GM19240 (cell line): ENCODE results near the gene ALG1L2.
"Not testable (repeated sequence)": the region's sequence is repeated elsewhere in the genome, so short reads cannot be mapped to it uniquely, and the experiment has no call there.

ENCODE experiments used
- DNase-seq: peaks from one replicate; pipeline ENCODE4 v3.0.0; 2011; ENCODE audit warnings: low spot score; ENCODE audit not compliant: insufficient read length

ALG1L2 gene

GRCh38 chr3:130093741-130094391, 12.2 kb downstream of the ALG1L2 start:
- DNase-seq: no peak

GRCh38 chr3:130094491-130094941, 12.9 kb downstream of the ALG1L2 start:
- not testable (repeated sequence) for DNase-seq

GRCh38 chr3:130095858-130096257, 14.2 kb downstream of the ALG1L2 start:
- DNase-seq: not testable (repeated sequence)

GRCh38 chr3:130097096-130097495, 15.5 kb downstream of the ALG1L2 start:
- not testable (repeated sequence) for DNase-seq

GRCh38 chr3:130097690-130098638, 16.3 kb downstream of the ALG1L2 start:
- DNase-seq: not testable (repeated sequence)

GRCh38 chr3:130098639-130099385, 17.2 kb downstream of the ALG1L2 start:
- DNase-seq: not testable (repeated sequence)

- not testable (repeated sequence) for DNase-seq
Observed at GRCh38 chr3:130102545-130102944, 20.9 kb downstream of the ALG1L2 start.

GRCh38 chr3:130104191-130104590, 22.6 kb downstream of the ALG1L2 start:
- not testable (repeated sequence) for DNase-seq

GRCh38 chr3:130107333-130107995, 25.8 kb downstream of the ALG1L2 start:
- not testable (repeated sequence) for DNase-seq

GRCh38 chr3:130108836-130109585, 27.4 kb downstream of the ALG1L2 start:
- DNase-seq: not testable (repeated sequence)

- not testable (repeated sequence) for DNase-seq
Observed at GRCh38 chr3:130110386-130111169, 28.9 kb downstream of the ALG1L2 start.

- DNase-seq: peak; percentile 56
Observed at GRCh38 chr3:130111185-130111864, 29.7 kb downstream of the ALG1L2 start.

- DNase-seq: not testable (repeated sequence)
Observed at GRCh38 chr3:130111865-130112747, 30.5 kb downstream of the ALG1L2 start.

GRCh38 chr3:130112748-130113073, 31.1 kb downstream of the ALG1L2 start:
- DNase-seq: not testable (repeated sequence)

GRCh38 chr3:130115400-130115799, 33.8 kb downstream of the ALG1L2 start:
- not testable (repeated sequence) for DNase-seq

- no peak for DNase-seq
Observed at GRCh38 chr3:130117933-130118332, 36.3 kb downstream of the ALG1L2 start.

- not testable (repeated sequence) for DNase-seq
Observed at GRCh38 chr3:130119824-130120223, 38.2 kb downstream of the ALG1L2 start.

GRCh38 chr3:130120291-130120690, 38.7 kb downstream of the ALG1L2 start:
- not testable (repeated sequence) for DNase-seq
